NCI-H2107 (cell line): ENCODE measurements around the gene HYOU1.
"Not testable (repeated sequence)": the region's sequence is repeated elsewhere in the genome, so short reads cannot be mapped to it uniquely, and the experiment has no call there.

ENCODE experiments used
- DNase-seq: peaks from one replicate; lab custom pipeline; 2025; lab: John Stamatoyannopoulos, UW

HYOU1 gene

GRCh38 chr11:119087123-119087522 is 30.1 kb upstream of the HYOU1 start:
- no peak for DNase-seq

DNA sequence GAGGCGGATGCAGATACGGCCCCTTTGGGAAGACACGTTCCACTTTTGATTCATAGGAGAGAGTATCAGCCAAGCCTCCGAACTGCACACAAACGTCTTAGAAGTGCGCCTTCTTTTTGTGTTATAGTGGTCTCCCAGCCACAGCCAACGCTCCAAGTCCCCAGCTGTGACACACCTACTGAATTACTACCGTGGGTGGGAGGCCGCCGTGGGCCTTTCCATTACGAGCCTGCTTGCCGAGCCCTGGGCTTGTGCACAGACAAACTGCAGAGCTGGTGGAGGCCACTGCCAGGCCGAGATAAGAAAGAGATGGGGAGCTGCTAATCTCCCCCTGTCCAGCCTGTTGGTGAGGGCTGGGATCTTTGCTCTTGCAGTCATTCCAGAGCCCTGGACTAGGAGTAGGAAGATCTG is 28.4 kb upstream of the HYOU1 start:
- no peak for DNase-seq

DNA sequence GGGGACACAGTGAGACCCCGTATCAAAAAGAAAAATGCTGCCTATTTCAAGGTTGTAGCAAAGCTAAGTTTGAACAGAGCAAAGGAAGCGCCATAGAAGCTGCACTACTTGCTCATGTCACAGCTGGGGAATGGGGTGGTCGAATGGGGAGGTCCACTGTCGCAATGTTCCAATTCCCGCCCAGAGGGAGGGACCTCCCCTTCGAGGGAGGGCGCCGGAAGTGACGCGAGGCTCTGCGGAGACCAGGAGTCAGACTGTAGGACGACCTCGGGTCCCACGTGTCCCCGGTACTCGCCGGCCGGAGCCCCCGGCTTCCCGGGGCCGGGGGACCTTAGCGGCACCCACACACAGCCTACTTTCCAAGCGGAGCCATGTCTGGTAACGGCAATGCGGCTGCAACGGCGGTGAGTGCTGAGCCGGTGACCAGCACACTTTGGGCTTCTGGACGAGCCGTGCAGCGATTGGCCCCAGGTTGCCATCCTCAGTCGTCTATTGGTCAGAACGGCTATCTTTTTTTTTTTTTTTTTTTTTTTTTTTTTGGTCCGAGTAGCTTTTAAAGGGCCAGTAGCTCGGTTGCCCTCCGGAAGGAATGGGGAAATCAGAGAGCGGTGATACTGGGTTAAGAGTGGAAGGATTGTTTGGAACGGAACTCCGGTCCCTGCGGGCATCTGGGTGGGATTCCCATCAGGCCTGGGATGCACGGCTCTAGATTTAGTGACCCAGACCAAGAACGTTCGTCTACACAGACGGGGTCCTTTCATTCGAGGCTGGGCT is 27.8 kb upstream of the HYOU1 start, which contains the start of gene HMBS:
Gene HMBS, plus strand, starts transcription at position 219 of the 774 bp plus-strand sequence. Its CDS starts 153 bp downstream, at position 372.
- DNase-seq: peak; percentile 72

DNA sequence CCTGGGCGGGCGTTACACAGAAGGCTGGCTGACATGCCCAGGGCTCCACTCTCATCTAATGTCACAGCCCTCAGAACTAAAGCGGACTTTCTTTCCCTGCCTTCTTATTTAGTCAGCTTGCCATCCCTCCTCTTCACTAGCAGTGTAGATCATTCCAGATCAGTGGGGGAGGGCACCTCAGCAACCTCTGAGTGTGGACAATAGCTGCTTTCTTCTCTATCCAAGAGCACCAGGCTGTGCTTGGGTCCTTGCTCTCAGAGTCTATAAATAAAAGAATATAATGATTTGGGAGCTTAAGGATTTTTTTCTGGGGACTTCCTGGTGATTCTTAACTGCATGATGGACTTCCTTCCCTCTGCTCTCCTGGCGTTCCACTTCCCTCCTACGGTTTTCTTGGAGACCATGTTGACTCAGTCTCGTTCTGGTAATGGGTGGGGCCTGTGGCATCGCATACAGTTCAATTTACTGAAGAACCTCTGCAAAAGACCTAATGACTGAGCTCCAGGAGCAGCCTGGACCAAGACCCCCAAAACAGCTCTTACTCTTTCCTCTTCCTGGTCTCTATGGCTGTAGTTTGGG is 24.8 kb upstream of the HYOU1 start:
- no peak for DNase-seq

DNA sequence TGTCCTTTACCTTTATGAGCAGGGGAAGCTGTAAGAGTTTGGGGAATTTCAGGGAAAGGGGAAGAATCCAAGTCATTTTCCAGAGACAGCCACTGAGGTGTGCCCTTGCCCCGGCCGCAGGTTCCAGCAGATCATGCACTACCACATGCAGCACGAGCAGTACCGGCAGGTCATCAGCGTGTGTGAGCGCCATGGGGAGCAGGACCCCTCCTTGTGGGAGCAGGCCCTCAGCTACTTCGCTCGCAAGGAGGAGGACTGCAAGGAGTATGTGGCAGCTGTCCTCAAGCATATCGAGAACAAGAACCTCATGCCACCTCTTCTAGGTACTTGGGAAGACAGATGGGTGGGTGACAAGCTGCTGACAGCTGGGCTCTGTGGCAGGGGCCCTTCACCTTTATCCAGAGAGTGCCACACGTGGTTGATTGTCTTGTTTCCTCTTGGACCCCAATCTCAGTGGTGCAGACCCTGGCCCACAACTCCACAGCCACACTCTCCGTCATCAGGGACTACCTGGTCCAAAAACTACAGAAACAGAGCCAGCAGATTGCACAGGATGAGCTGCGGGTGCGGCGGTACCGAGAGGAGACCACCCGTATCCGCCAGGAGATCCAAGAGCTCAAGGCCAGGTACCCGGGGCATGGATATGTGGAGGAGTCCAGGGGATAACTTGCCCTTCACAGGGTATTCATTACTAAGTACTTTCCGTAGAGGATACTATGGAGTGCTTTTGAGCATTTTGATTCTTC is 21.8 kb upstream of the HYOU1 start:
- DNase-seq: no peak

DNA sequence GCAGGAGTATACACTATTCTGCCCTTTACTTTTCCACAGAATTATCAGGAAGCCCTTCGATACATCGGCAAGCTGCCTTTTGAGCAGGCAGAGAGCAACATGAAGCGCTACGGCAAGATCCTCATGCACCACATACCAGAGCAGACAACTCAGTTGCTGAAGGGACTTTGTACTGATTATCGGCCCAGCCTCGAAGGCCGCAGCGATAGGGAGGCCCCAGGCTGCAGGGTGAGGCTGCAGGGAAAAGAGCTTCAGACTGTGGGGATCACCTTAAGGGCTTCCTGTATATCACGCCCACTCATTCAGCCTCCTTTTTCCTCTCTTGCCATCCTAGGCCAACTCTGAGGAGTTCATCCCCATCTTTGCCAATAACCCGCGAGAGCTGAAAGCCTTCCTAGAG is 20.8 kb upstream of the HYOU1 start:
- DNase-seq: no peak

DNA sequence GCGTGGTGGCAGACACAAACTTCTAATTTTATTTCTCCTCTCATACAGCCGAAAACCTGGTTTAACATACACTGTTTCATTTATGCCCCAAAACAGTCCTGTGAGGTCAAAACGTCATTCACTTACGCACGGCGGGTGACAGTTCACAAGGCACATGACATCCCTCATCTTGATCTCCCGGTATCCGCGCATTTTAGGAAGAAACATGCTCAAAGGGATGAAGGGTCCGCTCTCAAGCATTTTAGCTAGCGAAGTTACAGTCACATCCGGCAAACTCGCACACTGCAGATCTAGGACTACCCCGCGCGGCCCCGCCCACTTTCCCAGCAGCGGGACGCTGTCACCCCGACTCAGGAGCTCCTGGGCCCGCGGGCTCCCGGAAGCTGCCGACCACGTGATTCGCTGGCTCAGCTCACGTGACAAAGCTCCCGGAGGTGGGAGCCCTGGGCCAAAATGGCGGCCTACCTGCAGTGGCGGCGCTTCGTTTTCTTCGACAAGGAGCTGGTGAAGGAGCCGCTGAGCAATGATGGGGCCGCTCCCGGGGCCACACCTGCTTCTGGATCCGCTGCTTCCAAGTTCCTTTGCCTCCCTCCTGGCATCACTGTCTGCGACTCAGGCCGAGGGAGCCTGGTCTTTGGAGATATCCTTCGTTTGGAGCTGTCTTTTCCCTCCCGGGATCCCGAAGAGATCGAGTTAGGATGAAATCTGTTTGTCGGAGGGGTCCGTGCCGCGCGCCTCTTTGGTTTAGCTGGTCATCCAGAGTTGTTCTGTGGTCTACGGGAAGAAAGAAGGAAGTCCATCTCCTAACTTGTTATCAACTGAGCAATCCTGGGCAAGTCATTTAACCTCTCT is 10.6 kb upstream of the HYOU1 start, which contains the start of gene VPS11:
Gene VPS11, plus strand, starts transcription at position 448 of the 852 bp plus-strand sequence. Its CDS starts 6 bp downstream, at position 454.
- peak; percentile 94 for DNase-seq

GRCh38 chr11:119065369-119065768 is 8.4 kb upstream of the HYOU1 start:
- DNase-seq: no peak

DNA sequence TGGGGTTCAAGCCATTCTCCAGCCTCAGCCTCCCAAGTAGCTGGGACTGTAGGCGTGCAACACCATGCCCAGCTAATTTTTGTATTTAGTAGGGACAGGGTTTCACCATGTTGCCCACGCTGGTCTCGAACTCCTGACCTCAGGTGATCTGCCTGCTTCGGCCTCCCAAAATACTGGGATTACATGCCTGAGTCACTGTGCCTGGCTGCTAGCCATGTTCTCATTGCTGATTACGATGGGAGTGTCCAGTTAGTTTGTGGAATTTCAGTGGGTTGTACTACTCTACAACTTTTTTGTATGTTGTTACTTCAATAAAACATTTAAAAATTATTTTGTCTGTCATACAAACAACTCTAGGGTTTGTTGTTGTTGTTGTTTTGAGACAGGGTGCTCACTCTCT is 5.8 kb upstream of the HYOU1 start:
- DNase-seq: no peak

DNA sequence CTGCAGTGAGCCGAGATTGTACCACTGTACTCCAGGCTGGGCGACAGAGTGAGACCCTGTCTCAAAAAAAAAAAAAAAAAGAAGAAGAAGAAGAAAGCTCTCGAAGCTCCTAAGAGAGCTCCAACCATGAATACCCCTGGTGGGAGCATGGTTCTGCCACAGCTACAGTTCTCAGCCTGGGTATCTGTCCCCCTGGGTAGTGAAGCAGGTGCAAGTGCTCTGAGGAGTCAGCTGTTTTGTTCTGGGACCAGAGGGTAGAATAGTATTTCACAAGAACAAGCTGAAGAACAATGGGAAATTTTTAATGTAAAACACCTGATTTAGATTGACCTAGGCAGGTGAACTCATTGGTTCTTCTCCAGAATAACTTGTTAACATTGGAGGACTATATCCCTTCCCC is 4.3 kb upstream of the HYOU1 start:
- no peak for DNase-seq

DNA sequence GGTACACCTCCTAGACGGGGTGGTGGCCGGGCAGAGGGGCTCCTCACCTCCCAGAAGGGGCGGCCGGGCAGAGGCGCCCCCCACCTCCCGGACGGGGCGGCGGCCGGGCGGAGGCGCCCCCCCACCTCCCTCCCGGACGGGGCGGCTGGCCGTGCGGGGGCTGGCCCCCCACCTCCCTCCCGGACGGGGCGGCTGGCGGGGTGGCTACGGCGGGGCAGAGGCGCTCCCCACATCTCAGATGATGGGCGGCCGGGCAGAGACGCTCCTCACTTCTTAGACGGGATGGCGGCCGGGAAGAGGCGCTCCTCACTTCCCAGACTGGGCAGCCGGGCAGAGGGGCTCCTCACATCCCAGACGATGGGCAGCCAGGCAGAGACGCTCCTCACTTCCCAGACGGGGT is 2.1 kb upstream of the HYOU1 start:
- not testable (repeated sequence) for DNase-seq

DNA sequence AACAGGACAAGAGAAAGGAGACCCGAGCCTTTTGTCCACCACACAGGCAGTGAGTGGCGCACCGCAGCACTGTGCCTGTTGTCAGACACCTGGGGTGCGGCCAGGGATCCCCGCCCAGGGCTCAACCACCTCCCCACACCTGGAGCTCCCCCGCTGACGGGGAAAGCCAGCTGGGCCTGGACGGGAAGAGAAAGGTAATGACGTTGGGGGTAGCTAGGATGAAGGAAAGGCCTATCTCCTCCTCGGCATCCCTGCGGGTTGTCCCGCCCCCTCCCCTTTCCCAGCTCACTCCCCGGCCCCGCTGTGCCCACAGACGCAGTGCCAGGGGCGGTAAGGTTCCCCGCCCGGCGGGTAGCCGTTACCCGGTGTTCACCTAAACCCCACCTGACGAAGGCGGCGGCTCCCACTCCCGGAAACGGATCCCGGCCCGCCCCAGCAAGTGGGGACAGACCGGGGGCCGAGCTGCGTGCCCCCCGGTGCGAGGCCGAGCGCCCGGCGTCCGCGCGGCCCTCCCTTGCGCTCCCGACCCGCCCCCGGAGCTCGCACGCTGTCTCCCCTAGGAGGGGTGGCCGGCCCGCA is 495 bp downstream of the HYOU1 start:
- DNase-seq: no peak

DNA sequence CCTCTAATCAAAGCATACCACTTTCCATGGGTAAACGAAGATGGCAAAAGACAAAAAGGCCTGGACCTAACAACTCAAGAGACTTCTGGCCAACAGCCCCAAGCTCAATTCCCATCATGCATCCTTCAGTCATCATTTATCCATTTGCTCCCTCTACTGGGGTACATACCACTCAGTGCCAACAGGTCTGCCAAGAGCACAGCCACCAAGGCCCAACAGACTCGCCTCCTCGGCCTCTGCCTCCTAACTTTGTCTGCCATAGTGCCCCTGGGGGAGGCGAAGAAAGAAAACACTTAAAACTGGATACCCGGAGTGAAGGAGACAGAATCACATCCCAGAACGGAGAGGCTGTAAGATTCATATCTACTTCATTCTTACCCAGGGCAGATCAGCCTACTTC is 1.1 kb downstream of the HYOU1 start:
- no peak for DNase-seq

GRCh38 chr11:119054418-119054817 is 2.6 kb downstream of the HYOU1 start:
- no peak for DNase-seq

- no peak for DNase-seq
These were observed 4.7 kb downstream of the HYOU1 start for GRCh38 chr11:119052163-119052814.

DNA sequence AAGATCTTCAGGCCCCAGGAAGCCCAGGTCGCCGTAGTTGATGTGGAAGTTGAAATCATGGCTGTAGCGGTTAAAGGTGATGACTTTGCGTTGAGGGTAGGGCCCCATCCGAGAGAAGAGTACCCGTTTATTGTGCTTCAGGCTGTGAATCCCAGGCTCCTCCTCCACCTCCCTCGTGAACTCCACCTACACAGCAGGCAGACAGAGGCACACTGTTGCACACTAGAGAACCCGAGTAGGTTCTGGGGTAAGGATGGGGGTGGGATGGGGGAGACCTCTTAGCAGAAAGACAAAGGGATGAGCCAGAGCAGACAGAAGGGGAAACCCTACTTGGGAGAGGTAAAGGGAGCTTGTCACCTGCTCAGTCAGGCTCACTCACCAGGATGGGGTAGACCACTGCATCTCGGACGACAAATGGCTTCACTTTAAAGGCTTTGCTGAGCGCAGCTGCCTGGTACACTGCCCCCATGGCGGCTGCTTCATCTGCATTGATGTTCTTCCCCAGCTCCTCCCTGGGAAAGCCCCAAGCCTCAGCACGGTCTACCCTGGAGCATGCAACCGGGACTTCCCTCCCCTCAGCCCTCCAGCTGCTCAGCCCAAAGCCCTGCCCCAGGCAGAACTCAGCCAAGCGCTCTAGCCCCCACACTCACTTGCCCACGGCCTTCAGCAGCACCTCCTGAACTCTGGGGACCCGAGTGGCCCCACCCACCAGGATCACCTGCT is 5.4 kb downstream of the HYOU1 start:
- no peak for DNase-seq

- no peak for DNase-seq
These were observed 7.9 kb downstream of the HYOU1 start for GRCh38 chr11:119049081-119049480.

- no peak for DNase-seq
These were observed 8.4 kb downstream of the HYOU1 start for GRCh38 chr11:119048644-119049043.

- no peak for DNase-seq
These were observed 9.8 kb downstream of the HYOU1 start for GRCh38 chr11:119047205-119047604.

DNA sequence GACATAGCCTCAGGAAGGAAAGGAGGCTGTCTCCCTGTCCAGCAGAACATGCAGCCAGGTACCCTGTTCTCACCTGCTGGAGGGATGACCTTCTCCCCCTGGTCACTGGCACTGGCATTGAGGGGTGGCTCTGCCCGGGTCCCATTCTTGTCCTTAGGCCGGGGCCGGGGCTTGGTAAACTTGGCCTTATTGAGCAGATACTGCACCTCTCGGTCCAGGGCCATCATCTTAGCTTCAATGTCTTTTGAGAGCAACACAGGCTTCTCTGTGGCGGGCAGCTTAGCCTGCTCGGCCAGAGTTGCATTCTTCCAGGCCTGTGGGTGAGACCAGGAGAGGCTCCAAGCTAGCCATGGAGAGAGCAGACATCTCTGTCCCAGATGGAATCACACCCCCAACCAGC is 10.5 kb downstream of the HYOU1 start:
- no peak for DNase-seq
